Measurements from ENCODE around the gene CPT1A.
A peak's percentile ranks its signal among the peaks of the same experiment; 100 is the strongest.
"Not testable (repeated sequence)": the region's sequence is repeated elsewhere in the genome, so short reads cannot be mapped to it uniquely, and the experiment has no call there.

The CPT1A gene

DNA sequence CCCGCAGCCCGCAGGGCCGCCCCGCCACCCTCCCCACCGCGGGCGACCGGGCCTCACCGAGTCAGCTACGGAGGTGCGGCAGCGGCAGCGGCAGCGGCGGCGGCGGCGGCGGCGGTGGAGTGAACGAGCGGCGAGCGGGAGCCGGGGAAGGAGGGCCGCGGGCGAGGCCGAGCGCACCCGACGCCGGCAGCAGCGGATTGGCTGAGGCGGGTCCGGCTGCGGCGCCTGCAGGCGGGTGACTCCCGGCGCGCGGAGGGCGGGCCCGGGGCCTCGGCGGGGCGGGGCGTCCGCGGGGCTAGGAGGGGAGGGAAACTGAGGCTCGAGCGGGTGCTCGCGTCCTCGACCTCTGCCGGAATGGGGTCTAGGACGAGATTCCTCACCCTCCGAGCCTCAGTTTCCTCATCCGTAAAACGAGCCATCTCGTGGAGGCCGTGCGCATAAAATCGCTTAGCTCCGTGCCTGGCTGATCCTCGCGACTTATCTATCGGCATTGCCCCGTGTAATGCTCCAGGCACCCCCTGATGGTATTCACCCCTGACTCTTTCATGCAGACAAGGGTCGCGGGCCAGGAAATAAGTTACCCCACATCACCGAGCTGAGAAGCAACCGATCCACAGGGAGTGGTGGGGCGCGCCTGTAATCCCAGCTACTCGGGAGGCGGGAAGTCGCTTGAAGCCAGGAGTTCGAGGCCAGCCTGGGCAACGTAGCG lies at the start of gene CPT1A:
Gene CPT1A, minus strand, starts transcription at position 199 of the 709 bp plus-strand sequence. CDS start 26,442 bp downstream, outside the sequence.
- peak; percentile 78 for DNase-seq

DNA sequence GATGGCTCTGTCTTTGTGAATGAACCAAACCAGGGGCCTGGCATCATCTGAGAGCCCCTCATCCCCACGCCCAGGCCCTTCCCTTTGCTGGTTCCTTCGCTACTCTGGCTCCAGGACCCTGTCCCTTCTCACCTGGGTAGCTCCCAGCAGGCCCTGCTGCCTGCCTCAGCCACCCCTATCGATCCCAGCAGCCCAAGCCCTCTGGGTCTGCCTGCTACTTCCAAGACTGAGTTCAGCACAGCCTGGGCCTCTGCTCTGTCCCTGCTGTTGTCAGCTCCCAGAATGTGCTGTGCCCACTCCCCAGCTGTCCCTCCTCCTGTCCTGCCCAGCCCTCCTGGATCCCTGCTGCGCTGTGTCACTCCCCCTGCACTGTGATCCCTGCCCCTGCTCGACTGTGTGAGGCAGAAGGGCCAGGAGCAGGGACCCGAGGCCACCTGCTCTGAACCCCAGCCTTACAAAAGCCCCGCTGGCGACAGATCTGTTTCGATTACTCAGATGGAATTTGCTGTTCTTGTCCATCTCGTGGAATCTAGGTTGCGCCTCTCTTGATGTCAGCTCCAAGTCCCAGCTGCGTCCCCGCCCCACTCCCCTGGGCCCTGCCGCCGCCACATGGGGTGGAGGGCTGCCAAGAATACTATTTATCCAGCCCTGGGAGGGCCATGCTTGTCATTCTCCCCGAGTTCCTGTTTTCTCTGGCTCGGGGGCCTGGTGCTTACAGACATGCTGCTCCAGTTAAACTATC lies 48.9 kb upstream of the CPT1A start:
- DNase-seq: peak; percentile 89

DNA sequence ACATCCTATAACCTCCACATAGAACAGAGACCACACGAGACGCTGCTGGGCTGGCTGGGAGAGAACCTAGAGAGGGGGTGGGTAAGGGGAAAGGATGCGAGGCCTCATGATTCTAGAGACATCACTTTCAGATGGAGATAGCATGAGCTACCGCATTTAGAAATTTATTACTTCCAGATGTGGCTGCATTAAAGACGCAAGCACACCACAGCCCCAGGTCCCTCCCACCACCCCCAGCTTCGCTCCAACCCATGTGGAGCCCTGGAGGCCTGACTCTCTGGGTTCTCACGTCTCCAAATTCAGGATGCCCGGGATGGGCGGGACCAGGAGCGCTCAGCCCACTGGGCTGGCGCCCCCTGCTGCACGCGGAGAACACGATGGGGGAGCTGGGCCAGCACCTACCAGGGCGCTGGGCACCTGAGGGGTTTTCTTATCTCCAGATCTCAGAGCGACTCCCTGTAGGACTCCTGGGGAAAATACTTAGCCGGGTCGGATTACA lies 48.3 kb upstream of the CPT1A start:
- DNase-seq: peak; percentile 78

DNA sequence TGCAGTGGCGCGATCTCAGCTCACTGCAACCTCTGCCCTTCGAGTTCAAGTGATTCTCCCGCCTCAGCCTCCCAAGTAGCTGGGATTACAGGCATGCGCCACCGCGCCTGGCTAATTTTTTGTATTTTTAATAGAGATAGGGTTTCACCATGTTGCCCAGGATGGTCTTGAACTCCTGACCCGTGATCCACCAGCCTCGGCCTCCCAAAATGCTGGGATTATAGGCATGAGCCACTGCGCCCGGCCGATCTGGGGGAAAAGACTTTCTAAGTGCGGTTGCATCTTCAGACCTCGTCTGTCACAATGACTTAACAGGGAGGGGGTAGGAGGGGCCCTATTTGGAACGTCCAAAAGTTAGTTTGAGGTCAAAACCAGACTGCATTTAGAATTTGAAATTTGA lies 43.1 kb upstream of the CPT1A start:
- not testable (repeated sequence) for DNase-seq

DNA sequence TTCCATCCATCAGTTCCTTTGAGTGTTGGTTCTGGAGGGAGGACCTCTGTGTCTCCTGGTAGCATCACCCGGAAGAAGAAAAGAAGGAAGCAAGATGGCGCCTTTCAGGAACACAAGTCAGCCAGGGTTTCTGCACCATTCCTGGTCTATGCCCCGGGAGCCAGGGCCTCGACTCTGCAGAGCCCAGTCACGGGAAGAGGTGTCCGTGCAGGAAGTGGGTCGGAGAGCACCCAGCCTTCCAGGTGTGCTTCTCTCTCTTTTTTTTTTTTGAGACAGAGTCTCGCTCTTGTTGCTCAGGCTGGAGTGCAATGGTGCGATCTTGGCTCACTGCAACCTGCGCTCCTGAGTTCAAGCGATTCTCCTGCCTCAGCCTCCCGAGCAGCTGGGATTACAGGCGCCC lies 40.7 kb upstream of the CPT1A start:
- DNase-seq: no peak

DNA sequence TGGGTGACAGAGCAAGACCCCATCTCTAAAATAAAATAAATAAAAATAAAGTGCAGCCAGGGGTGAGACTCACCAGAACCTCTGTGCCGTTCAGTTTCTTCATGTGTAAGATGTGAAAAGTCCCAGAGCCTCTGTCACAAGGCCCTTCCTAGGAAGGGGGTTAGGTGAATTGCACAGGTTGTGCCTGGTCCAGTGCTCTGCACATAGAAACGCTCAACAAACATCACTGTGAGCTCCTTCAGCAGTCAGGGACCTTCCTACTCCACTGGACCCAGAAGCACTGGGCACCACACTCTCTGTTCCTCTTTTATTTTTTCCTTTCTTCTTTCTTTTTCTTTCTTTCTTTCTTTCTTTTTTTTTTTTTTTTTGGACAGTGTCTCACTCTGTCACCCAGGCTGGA lies 39.6 kb upstream of the CPT1A start:
- DNase-seq: no peak

DNA sequence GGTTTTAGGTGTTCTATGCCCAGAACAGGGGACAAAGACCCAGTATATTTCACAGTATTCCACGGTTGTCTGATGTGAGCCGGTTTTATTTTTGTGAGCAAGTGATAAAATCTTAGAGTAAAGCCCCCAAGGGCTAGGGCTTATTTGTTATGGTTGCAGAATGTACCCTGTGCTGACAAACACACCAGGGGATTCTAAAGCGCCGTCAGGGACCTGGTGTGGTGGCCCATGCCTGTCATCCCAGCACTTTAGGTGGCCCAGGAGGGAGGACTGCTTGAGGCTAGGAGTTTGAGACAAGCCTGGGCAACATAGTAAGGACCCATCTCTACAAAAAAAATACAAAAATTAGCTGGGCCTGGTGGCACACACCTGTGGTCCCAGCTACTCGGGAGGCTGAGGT lies 39.1 kb upstream of the CPT1A start:
- no peak for DNase-seq

DNA sequence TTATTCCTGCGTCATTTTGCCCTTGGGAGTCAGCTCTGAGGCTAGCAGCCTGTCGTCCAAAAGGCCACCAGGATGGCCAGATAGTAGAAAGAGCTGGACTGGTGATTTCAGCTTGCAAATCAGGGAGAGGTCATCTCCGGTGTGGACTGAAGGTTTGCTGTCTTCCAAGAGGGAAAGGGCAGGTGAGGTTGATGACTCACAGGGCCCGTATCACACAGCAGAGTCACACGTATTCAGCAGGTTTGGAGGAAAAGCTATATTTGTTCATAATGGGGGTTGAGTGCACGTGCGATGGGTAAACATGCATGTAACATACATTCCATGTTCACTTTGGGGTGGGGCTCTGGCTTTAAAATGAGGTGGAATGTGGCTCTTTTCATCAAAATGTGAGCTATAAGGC lies 36.3 kb upstream of the CPT1A start:
- no peak for DNase-seq

DNA sequence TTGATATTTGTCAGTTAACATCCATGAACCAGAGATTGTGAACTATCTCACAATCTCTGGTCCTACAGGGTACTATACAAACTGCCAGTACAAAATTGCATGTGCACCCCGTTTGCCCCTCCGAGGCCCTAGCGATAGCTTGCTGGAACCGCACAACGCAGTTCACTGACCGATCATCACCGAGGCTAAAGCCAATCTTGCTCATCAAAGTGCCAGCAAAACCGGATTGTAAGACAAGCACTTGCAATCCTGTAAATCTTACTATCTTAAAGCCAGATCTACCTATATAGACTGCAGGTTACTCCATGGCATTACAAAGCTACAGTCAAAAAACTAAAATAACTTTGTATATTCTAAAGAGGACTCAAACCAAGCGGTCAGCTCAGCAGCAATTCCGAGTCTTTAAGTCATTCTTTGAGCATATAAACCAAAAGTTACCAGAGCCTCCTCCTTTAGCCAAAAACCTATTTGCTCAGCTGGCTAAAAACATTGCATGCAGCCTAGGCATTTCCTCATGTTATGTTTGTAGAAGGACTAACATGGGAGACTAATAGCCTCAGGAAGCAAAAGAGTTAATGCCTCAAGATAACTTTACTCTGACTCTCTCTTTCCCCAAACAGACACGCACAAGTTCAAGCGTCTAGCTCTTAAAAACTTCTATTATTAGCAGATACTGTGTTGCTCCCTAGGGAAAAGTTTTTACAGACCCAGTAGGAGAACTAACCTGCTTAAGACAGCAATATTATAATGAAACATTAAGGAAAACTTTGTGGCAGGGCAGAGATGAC lies 30.7 kb upstream of the CPT1A start:
- no peak for DNase-seq

DNA sequence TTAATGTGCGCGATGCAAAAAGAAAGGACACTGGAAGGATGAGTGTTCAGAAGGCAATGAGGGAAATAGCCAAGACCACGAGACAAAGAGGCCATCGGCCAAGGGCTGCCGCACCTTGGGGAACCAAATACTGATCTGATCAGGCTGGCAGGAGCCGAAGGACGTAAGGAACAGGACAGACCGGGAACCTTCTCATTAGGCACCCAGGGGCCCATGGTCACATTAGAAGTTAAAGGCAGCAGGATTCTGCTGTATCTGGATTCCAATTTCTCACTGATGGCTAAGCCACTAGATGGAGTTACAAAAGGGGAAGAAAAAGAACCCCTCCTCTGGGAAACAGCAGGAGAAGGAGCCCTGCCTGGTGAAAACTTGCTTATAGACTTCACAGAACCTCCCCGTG lies 28.8 kb upstream of the CPT1A start:
- no peak for DNase-seq

DNA sequence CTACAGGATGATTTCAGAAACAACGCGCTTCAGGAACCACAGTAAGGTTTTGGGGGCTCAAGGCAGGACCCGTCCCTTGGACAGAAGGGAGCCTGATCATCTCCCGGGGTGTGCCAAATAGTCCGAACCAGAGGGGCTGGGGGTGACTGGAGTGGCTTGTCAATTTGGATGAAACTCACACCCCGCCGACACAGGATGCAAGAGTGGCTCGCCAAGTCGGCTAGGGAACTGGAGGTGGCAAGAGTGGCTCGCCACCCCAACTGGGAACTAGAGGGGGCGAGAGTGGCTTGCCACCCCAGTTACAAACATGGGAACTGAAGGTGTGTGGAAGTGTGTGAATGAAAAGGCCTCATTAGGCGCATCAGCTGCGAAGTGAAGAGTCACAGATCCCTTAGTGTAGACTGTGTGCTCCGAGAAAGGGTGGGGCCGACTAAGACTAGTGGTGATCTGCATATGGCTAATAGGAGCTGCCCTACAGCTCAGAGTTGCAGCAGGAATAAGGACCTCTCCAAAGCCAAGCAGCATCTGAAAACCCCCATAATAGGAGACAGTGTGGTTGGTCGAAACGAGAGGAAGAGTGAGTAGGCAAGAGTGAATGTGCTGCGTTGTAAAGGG lies 26.6 kb upstream of the CPT1A start:
- DNase-seq: no peak

DNA sequence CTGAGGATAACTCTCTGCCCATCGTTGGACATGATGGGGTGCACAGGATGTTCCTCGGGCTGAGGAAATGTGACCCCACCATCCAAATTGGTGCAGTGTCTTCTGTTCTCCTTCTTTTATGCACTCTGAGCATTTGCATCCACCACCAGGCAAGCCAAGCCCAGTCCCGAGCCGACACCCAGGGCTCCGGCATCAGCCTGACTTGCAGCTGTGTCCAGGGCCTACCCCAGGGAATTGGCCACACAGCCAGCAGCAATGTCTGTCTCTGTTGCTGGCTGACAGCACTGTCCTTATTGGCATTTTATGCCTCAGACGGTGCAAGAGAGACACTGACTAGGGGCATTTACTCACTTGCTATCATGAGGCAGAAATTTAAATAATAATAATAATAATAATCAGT lies 25.4 kb upstream of the CPT1A start:
- DNase-seq: no peak

DNA sequence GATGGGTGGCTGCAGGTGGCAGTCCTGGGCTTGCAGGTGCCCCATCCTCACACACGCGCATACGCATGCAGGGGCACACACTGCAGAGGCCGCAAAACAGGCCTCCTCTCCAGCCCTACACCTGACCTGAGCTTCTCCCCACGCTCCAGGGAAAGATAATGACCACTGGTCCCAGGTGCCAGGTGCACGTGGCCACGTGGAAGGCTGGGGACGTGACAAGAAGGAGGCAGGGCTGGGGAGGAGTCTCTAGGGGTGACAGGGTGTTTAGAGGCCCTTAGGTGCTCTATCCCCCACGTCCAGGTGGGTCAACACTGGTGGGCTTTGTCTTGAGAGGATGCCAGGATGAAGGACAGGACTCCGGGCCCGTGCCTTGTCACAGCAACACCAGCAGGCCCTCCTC lies 23.5 kb upstream of the CPT1A start:
- no peak for DNase-seq

DNA sequence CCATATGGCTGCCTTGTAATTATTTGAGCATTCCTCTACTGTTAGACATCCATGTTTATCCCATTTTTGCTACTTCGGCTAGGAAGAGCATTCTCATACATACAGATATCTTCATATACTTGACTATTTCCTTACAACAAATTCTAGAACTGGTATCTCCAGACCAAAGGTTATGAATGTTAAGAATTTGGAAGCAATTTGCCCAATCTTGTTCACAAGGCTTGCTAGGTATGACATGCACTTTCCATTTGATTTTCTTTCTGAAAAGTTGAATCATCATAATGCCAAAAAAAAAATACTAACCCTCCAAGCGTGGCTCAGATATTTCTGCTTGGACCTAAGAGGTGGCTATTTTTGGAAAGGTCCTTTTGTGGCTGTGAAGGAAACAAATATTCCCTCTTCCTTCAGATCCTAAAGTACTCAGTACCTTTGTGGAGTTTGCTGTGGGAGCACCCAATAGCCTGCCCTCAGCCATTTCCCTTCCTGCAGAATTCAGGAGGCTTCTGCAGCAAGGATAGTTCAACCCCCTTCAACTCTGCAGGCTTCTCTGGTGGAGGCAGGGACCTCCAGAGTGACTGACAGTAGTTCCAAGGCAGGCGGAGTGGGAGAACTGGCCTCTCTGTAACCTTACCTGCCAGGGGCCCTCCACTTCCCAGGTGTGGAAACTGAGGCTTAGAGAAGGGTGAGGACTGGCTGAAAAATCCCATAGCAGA lies 22.0 kb upstream of the CPT1A start:
- no peak for DNase-seq

DNA sequence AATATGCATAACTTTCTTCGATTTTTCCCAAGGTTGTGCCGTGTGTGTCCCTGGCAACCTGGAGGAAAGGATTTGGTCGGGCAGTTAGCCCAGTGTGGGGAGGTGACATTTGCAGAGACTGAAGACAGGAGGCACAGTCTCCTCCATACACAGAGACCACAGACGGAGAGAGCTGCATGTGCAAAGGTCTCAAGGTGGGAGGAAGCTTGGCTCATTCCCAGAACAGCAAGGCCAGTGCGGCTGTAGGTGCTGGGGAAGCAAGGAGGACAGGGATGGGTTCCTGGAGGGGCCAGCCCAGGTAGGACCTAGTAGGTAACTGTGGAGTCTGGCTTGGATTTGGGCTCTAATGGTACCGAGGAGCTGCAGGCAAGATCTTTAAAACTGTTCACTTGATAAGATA lies 20.7 kb upstream of the CPT1A start:
- DNase-seq: no peak

DNA sequence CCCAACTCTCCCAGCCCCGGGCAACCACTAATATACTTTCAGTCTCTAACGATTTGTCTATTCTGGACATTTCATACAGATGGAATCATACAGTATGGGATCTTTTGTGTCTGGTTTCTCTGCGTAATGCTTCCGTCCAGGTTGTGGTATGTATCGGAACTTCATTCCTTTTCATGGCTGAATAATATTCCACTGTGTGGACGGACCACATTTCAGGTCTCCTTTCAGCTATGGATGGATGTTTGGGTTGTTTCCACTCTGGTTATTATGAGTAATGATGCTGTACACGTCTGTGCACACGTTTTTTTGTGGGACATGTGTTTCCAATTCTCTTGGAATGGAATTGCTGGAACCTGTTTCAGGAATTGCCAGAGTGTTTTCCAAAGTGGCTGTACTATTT lies 17.4 kb upstream of the CPT1A start:
- no peak for DNase-seq

DNA sequence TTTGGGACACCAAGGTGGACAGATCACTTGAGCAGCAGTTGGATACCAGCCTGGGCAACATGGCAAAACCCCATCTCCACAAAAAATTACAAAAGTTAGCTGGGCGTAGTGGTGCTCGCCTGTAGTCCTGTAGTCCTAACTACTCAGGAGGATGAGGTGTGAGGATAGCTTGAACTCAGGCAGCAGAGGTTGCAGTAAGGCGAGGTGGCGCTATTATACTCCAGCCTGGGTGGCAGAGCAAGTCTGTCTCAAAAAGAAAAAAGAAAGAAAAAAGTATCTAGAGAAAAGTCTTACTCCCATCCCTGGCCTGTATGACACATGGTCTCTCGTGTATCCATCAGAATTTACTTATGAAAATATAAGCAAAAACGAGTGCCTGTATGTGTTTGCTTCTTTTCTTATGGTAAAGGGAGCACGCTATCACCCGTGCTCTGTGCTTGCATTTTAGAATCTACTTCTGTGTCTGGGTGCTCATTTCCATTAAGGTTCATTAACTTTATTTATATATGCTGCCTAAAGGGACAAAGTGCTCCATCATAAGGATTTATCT lies 15.4 kb upstream of the CPT1A start:
- DNase-seq: no peak

DNA sequence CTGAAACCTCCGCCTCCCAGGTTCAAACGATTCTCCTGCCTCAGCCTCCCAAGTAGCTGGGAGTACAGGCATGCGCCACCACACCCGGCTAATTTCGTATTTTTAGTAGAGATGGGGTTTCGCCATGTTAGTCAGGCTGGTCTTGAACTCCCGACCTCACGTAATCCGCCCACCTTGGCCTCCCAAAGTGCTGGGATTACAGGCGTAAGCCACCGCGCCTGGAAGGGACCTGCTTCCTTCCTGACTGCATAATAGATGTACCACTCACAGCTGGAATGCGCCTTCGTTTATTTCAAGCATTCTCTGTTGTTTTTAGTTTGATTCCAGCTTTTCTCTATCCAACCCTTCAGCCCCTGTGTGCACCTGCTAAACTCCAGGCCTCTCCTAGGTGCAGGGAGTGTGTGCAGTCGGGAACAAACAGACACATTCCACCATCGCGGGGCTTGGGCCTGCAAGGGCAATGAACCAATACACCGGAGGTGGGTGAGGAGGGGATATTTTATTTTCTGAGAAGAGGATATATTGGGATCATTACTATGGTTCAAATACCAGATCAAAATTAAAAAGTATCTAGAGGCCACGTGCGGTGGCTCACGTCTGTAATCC lies 14.8 kb upstream of the CPT1A start:
- DNase-seq: not testable (repeated sequence)

DNA sequence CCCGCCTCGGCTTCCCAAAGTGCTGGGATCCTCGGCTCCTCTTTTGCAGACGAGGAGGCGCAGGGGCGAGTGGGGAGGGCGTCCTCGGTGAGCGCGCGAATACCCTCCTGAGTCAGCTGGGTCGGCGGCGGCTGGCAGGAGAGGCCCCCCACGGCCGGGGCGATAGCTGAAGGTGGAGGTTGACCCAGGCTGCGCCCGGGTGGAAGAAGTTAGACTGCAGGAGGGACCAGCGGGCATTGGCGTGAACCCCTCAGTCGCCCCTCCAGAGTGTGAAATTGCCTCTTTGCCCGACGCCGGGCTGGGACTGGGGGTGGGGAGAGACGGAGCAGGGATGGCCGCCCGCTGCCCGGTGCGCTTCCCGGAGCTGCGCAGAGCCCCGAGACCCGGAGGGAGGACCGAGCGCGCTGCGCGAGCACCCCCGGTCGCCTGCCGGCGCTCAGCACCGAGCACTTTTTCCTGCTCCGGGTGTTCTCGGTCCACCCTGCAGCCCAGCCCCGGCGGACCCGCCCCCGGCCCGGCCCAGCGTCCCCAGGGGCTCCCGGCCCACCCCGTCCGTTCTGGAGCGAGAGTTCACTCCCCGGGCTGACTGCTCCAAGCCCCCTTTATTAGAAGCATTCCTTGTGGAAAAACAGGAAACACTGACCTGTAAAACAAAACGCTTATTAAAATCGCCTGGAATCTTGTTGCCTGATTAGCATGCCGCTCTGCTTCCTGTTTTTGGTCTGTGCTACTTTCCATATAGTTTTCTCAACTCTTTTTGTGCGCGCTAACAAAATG lies 13.7 kb upstream of the CPT1A start:
- DNase-seq: peak; percentile 73

DNA sequence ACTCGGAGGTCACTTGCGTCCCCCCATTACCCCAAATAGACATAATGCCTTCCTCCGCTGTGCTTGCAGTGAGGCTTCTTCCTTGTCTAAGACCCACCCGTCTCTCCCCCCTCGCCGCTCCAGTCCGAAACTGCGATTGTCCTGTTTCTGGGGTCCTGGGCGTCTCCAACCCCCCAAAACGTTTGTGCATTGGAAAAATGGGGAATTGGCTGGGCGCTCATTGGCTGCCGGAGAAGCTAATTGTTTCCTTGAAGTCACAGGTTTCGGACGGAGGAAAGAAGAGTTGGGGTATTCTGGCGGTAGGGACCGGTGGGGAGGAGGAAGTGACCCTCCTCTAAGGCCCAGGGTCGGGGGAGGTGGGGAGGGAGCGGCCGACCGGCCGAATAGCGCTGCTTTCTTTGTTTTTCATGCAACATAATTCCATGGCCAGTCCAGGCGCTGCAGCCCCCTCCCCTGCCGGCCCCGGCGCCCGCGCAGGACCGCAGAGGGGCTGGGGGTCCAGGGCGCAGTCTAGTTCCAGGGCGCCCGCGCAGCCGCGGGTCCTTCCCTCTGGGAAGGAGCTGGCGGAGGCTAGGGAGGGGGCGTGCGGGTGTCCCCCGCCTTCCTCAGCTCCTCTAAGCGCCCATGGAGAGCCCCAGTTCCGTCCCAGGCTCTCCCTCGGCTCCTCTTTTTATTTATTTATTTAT lies 12.7 kb upstream of the CPT1A start:
- no peak for DNase-seq
